H9 (cell line): Measurements from ENCODE around the gene NFATC1. TPM values are rescaled to one million over a fixed set of nuclear protein-coding genes. Genes with fewer than 3 reads are reported as not detected.

Source experiments
- DNase-seq: peaks from one replicate; pipeline ENCODE4 v3.0.0-alpha.2; 2017
- H2AFZ ChIP-seq: one replicate; pipeline ENCODE4 v1.6.1; 2013; ENCODE audit warnings: mild to moderate bottlenecking, low read length, control low read depth, moderate library complexity
- H2AK5ac ChIP-seq: 2 replicates; pipeline ENCODE4 v1.6.1; 2013; ENCODE audit warnings: low read length, control low read depth, mixed read lengths; ENCODE audit not compliant: insufficient read length
- H2BK120ac ChIP-seq: one replicate; pipeline ENCODE4 v1.6.1; 2013; ENCODE audit warnings: low read depth, mild to moderate bottlenecking, low read length, control low read depth, inconsistent platforms; ENCODE audit not compliant: poor library complexity, severe bottlenecking
- H2BK12ac ChIP-seq: 2 replicates; pipeline ENCODE4 v1.6.1; 2013; ENCODE audit warnings: low read length, control low read depth, mixed read lengths, low read depth; ENCODE audit not compliant: insufficient read length
- H2BK15ac ChIP-seq: 2 replicates; pipeline ENCODE4 v1.6.1; 2013; ENCODE audit warnings: low read depth, low read length, control low read depth
- H2BK20ac ChIP-seq: one replicate; pipeline ENCODE4 v1.6.1; 2013; ENCODE audit warnings: low read depth, mild to moderate bottlenecking, low read length, control low read depth, inconsistent platforms; ENCODE audit not compliant: poor library complexity, severe bottlenecking
- H2BK5ac ChIP-seq: 2 replicates; pipeline ENCODE4 v1.6.1; 2013; ENCODE audit warnings: low read length, control low read depth, mixed read lengths; ENCODE audit not compliant: insufficient read length
- H3K14ac ChIP-seq: 2 replicates; pipeline ENCODE4 v1.6.1; 2013; ENCODE audit warnings: low read length, control low read depth; ENCODE audit not compliant: insufficient read depth
- H3K18ac ChIP-seq: 2 replicates; pipeline ENCODE4 v1.6.1; 2013; ENCODE audit warnings: low read depth, mild to moderate bottlenecking, mixed read lengths, low read length, control low read depth; ENCODE audit not compliant: insufficient read length
- H3K23ac ChIP-seq: 2 replicates; pipeline ENCODE4 v1.6.1; 2013; ENCODE audit warnings: low read length, control low read depth, mixed read lengths, low read depth; ENCODE audit not compliant: insufficient read length
- H3K23me2 ChIP-seq: 2 replicates; pipeline ENCODE4 v1.6.1; 2013; ENCODE audit warnings: low read depth, mild to moderate bottlenecking, mixed read lengths, low read length, control low read depth; ENCODE audit not compliant: insufficient read length, poor library complexity, severe bottlenecking
- H3K27ac ChIP-seq: 2 replicates; pipeline ENCODE4 v1.5.1; 2013; ENCODE audit warnings: low read length, control low read depth, mixed read lengths, low read depth; ENCODE audit not compliant: insufficient read length
- H3K27me3 ChIP-seq: 2 replicates; pipeline ENCODE4 v1.6.1; 2013; ENCODE audit warnings: low read length, control low read depth, inconsistent platforms; ENCODE audit not compliant: insufficient read depth
- H3K4ac ChIP-seq: 2 replicates; pipeline ENCODE4 v1.6.1; 2013; ENCODE audit warnings: low read depth, mild to moderate bottlenecking, control low read depth, inconsistent platforms, low read length, moderate library complexity
- H3K4me1 ChIP-seq: 2 replicates; pipeline ENCODE4 v1.6.1; 2013; ENCODE audit warnings: low read length, control low read depth, inconsistent platforms; ENCODE audit not compliant: insufficient read depth
- H3K4me2 ChIP-seq: 2 replicates; pipeline ENCODE4 v1.6.1; 2013; ENCODE audit warnings: low read length, control low read depth, mixed read lengths; ENCODE audit not compliant: insufficient read length, insufficient read depth
- H3K56ac ChIP-seq: 2 replicates; pipeline ENCODE4 v1.6.1; 2013; ENCODE audit warnings: low read depth, mild to moderate bottlenecking, mixed read lengths, low read length, control low read depth; ENCODE audit not compliant: insufficient read length
- H3K79me1 ChIP-seq: 2 replicates; pipeline ENCODE4 v1.6.1; 2013; ENCODE audit warnings: low read depth, mild to moderate bottlenecking, moderate library complexity, low read length, control low read depth, inconsistent platforms; ENCODE audit not compliant: insufficient read depth, poor library complexity, severe bottlenecking
- H3K79me2 ChIP-seq: 2 replicates; pipeline ENCODE4 v1.6.1; 2013; ENCODE audit warnings: low read length, control low read depth, inconsistent platforms; ENCODE audit not compliant: insufficient read depth
- H3K9ac ChIP-seq: 2 replicates; pipeline ENCODE4 v1.6.1; 2013; ENCODE audit warnings: low read length, control low read depth, mixed read lengths; ENCODE audit not compliant: insufficient read length; ENCODE audit errors: extremely low read depth
- H3K9me3 ChIP-seq: one replicate; pipeline ENCODE4 v1.6.1; 2013; ENCODE audit warnings: low read depth, low read length, inconsistent platforms; ENCODE audit not compliant: control insufficient read depth
- H3T11ph ChIP-seq: one replicate; pipeline ENCODE4 v1.6.1; 2013; ENCODE audit warnings: mild to moderate bottlenecking, low read length, control low read depth, inconsistent platforms
- H4K20me1 ChIP-seq: one replicate; pipeline ENCODE4 v1.6.1; 2013; ENCODE audit not compliant: control insufficient read depth, insufficient read length, insufficient read depth
- H4K5ac ChIP-seq: 2 replicates; pipeline ENCODE4 v1.6.1; 2013; ENCODE audit warnings: low read depth, mild to moderate bottlenecking, mixed read lengths, low read length, control low read depth; ENCODE audit not compliant: insufficient read length
- H4K8ac ChIP-seq: replicated peaks from 2 replicates; pipeline ENCODE4 v1.6.1; 2013; ENCODE audit warnings: low read length, control low read depth, mixed read lengths, low read depth; ENCODE audit not compliant: insufficient read length
- H4K91ac ChIP-seq: 2 replicates; pipeline ENCODE4 v1.6.1; 2013; ENCODE audit warnings: low read depth, mild to moderate bottlenecking, moderate library complexity, mixed read lengths, low read length, control low read depth; ENCODE audit not compliant: insufficient read length
- H3K27ac Mint-ChIP-seq, 3 experiments: 2 replicates in 2 of 3; 3 replicates in 1 of 3; pipeline ENCODE4 v1.8.0; 2020 to 2021; ENCODE audit warnings: mixed read lengths in 3 of 3, mild to moderate bottlenecking in 1 of 3, moderate library complexity in 1 of 3
- H3K27me3 Mint-ChIP-seq: 2 replicates; pipeline ENCODE4 v1.8.0; 2021; ENCODE audit warnings: low read depth, mild to moderate bottlenecking, moderate library complexity, mixed read lengths
- H3K36me3 Mint-ChIP-seq, 3 experiments: 2 replicates in 2 of 3; 3 replicates in 1 of 3; pipeline ENCODE4 v1.8.0; 2020 to 2021; ENCODE audit warnings: low read depth in 3 of 3, mixed read lengths in 3 of 3; ENCODE audit not compliant: insufficient read depth in 1 of 3
- H3K4me1 Mint-ChIP-seq, 2 experiments: 2 replicates each; pipeline ENCODE4 v1.8.0; 2020; ENCODE audit warnings: mixed read lengths in 2 of 2
- H3K4me3 Mint-ChIP-seq, 2 experiments: 2 replicates in 1 of 2; 3 replicates in 1 of 2; pipeline ENCODE4 v1.8.0; 2020 to 2021; ENCODE audit warnings: mild to moderate bottlenecking in 2 of 2, mixed read lengths in 2 of 2, moderate library complexity in 1 of 2
- H3K9me3 Mint-ChIP-seq, 2 experiments: 2 replicates in 1 of 2; 3 replicates in 1 of 2; pipeline ENCODE4 v1.8.0; 2020; ENCODE audit warnings: mild to moderate bottlenecking in 2 of 2, mixed read lengths in 2 of 2, moderate library complexity in 1 of 2
- WGBS: extraction: QIAGEN DNeasy Blood & Tissue Kit; methylation state at CpG from one replicate; pipeline ENCODE4 v1.1.7; 2013; ENCODE audit warnings: missing lambda C conversion rate, low lambda C conversion rate, mixed read lengths; ENCODE audit not compliant: insufficient read length; ENCODE audit errors: extremely low coverage; 5-methylcytosine and 5-hydroxymethylcytosine counted together
- total RNA-seq: library from RNA; stranded (reverse); gene quantifications from 2 replicates; pipeline ENCODE4 v1.2.1, GENCODE V29; 2021
- TF ChIP-seq, protein P1 (sequence below): fragments of 200-600 bp; sonication (generic); conservative IDR thresholded peaks from 3 replicates; pipeline ENCODE4 v1.8.0; 2021; ENCODE audit warnings: antibody characterized with exemption, mild to moderate bottlenecking

Gene NFATC1
- total RNA-seq, 1 experiment from 2014 or later, result 5.5 TPM

DNA sequence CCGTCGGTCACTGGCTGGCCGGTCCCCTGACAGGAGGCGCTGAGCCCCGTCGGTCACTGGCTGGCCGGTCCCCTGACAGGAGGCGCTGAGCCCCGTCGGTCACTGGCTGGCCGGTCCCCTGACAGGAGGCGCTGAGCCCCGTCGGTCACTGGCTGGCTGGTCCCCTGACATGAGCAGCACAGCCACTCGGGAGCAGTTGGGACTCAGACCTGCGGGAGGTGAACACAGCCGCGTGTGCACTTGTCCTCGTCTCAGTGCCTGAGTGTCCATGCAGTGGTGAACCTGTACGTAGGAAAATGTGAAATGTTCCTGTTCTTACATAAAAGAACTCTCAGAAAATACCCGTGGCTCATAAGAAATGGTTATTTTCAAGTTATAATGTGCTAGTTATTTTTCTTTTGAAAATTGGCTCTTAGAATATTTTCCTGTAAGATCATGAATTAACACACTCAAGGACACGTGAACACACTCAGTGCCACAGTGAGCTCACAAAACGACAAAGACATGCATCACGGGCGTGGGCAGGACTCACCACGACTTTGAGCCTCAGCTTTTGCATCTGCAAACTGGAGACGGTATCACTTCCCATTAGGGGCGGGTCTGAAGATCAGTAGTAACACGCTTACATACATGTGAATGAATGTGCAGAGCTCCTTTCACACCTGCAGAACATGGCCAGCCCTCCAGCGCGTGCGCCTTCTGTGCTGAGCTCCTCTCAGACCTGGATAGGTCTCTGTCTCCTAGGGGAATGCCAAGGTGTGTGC lies 21.1 kb upstream of the NFATC1 start:
- Mint-ChIP-seq H3K27ac (no peak overlapping the region), H3K9me3 (no peaks in the 10 kb centered on the region), H3K4me1 (peaks cover 8 to 17% of the 10 kb centered on the region in 2 experiments), H3K27me3 (peaks cover 2% of the 10 kb centered on the region; the same call in 1 of the 2 replicates), H3K36me3 (peaks cover 3 to 8% (median 4%) of the 10 kb centered on the region in 3 experiments; a peak in 4 of 7 replicates), H3K4me3 (no peak overlapping the region)
- H3K23me2 ChIP-seq, result no peaks in the 10 kb centered on the region
- WGBS, result no CpG with 5 or more reads among the region's 32 CpGs
- H2AFZ ChIP-seq, result no peak overlapping the region
- H3K56ac ChIP-seq, result no peak overlapping the region
- H2BK15ac ChIP-seq, result no peak overlapping the region
- H3K9ac ChIP-seq, result no peak overlapping the region
- H3K79me1 ChIP-seq, result no peaks in the 10 kb centered on the region
- DNase-seq, result no peak
- no peak overlapping the region for H2BK20ac ChIP-seq
- H3K18ac ChIP-seq, result no peak overlapping the region
- H3K14ac ChIP-seq, result no peak overlapping the region
- H2BK12ac ChIP-seq, result no peak overlapping the region
- H2BK120ac ChIP-seq, result no peak overlapping the region
- H3K23ac ChIP-seq, result no peak overlapping the region
- no peaks in the 10 kb centered on the region for H3K9me3 ChIP-seq
- H4K20me1 ChIP-seq, result no peaks in the 10 kb centered on the region
- no peaks in the 10 kb centered on the region for H3K79me2 ChIP-seq
- TF ChIP-seq, protein P1, sequence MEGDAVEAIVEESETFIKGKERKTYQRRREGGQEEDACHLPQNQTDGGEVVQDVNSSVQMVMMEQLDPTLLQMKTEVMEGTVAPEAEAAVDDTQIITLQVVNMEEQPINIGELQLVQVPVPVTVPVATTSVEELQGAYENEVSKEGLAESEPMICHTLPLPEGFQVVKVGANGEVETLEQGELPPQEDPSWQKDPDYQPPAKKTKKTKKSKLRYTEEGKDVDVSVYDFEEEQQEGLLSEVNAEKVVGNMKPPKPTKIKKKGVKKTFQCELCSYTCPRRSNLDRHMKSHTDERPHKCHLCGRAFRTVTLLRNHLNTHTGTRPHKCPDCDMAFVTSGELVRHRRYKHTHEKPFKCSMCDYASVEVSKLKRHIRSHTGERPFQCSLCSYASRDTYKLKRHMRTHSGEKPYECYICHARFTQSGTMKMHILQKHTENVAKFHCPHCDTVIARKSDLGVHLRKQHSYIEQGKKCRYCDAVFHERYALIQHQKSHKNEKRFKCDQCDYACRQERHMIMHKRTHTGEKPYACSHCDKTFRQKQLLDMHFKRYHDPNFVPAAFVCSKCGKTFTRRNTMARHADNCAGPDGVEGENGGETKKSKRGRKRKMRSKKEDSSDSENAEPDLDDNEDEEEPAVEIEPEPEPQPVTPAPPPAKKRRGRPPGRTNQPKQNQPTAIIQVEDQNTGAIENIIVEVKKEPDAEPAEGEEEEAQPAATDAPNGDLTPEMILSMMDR, result no peak
- no peak overlapping the region for H4K91ac ChIP-seq
- H3K27me3 ChIP-seq, result no peaks in the 10 kb centered on the region
- no peak overlapping the region for H4K5ac ChIP-seq
- H3K4me2 ChIP-seq, result no peak overlapping the region
- no peak overlapping the region for H4K8ac ChIP-seq
- no peaks in the 10 kb centered on the region for H3K4me1 ChIP-seq
- H3K4ac ChIP-seq, result no peak overlapping the region
- no peak overlapping the region for H3T11ph ChIP-seq
- no peak overlapping the region for H2AK5ac ChIP-seq
- H3K27ac ChIP-seq, result no peak overlapping the region
- H2BK5ac ChIP-seq, result no peak overlapping the region
